Testis (tissue), 2 donors: ENCODE measurements around the gene SLC25A40.

Source experiments
- POLR2A ChIP-seq: fragments of 450-650 bp; IDR thresholded peaks from one replicate; pipeline ENCODE4 v1.6.1; 2017; ENCODE audit warnings: antibody characterized with exemption, mild to moderate bottlenecking, moderate library complexity
- TF ChIP-seq, protein P1 (sequence below), 3 experiments: fragments of 450-650 bp in 2 of 3; fragments of 200-600 bp in 1 of 3; sonication (generic) in 1 of 3; IDR thresholded peaks; one replicate each; pipeline ENCODE4 v1.5.1; 2016 to 2019; ENCODE audit warnings: antibody characterized with exemption in 3 of 3, mild to moderate bottlenecking in 2 of 3, moderate library complexity in 1 of 3

DNA sequence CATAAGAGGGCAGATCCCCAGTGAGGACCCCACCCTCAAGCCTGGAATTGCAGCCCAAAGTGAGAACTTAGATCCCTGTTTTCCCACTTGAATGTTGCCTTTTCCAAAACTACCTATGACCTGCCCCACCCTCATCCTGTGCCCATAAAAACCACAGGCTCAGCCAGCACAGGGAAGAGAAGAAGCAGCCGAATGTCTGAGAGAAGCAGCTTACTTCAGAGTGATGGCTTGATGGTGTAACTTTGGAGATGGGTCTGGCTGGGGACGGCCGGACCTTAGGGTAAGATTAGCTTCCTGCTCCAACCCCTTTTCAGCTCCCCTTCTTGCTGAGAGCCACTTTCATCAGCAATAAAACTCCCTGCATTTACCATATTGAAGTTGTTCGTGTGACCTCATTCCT is 5.7 kb downstream of the SLC25A40 start:
- TF ChIP-seq, protein P1, sequence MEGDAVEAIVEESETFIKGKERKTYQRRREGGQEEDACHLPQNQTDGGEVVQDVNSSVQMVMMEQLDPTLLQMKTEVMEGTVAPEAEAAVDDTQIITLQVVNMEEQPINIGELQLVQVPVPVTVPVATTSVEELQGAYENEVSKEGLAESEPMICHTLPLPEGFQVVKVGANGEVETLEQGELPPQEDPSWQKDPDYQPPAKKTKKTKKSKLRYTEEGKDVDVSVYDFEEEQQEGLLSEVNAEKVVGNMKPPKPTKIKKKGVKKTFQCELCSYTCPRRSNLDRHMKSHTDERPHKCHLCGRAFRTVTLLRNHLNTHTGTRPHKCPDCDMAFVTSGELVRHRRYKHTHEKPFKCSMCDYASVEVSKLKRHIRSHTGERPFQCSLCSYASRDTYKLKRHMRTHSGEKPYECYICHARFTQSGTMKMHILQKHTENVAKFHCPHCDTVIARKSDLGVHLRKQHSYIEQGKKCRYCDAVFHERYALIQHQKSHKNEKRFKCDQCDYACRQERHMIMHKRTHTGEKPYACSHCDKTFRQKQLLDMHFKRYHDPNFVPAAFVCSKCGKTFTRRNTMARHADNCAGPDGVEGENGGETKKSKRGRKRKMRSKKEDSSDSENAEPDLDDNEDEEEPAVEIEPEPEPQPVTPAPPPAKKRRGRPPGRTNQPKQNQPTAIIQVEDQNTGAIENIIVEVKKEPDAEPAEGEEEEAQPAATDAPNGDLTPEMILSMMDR (IDR thresholded peaks at IDR 0.05), result no peak
- no peak for TF ChIP-seq POLR2A
